NCI-H510A treated with DMSO at 0.1 percent for 48 hours (cell line): ENCODE data around the gene MROH7.

Experiments
- DNase-seq: peaks from one replicate; lab custom pipeline; 2025; lab: John Stamatoyannopoulos, UW

MROH7 gene

GRCh38 chr1:54651608-54652007, 10.0 kb downstream of the MROH7 start:
- DNase-seq, result no peak

GRCh38 chr1:54652168-54652567, 10.6 kb downstream of the MROH7 start:
- DNase-seq, result no peak

- DNase-seq, result no peak
Measured at GRCh38 chr1:54653036-54653435, 11.4 kb downstream of the MROH7 start.

- no peak for DNase-seq
Measured at GRCh38 chr1:54658164-54658913, 16.8 kb downstream of the MROH7 start.

- DNase-seq, result no peak
Measured at GRCh38 chr1:54663725-54664124, 22.1 kb downstream of the MROH7 start.

GRCh38 chr1:54664364-54664763, 22.8 kb downstream of the MROH7 start:
- DNase-seq, result no peak

GRCh38 chr1:54665852-54666251, 24.3 kb downstream of the MROH7 start:
- no peak for DNase-seq

- DNase-seq, result no peak
Measured at GRCh38 chr1:54666333-54666732, 24.7 kb downstream of the MROH7 start.

- DNase-seq, result no peak
Measured at GRCh38 chr1:54667797-54668196, 26.2 kb downstream of the MROH7 start.

- DNase-seq, result no peak
Measured at GRCh38 chr1:54668567-54668966, 27.0 kb downstream of the MROH7 start.

- peak; percentile 70 for DNase-seq
Measured at GRCh38 chr1:54671985-54672608, 30.5 kb downstream of the MROH7 start.

- DNase-seq, result no peak
Measured at GRCh38 chr1:54678776-54679643, 37.4 kb downstream of the MROH7 start.

GRCh38 chr1:54679706-54680105, 38.1 kb downstream of the MROH7 start:
- no peak for DNase-seq

- no peak for DNase-seq
Measured at GRCh38 chr1:54680387-54680786, 38.8 kb downstream of the MROH7 start.

- DNase-seq, result peak; percentile 63
Measured at GRCh38 chr1:54681358-54681757, 39.8 kb downstream of the MROH7 start.

- DNase-seq, result no peak
Measured at GRCh38 chr1:54683453-54683852, 41.9 kb downstream of the MROH7 start.

- no peak for DNase-seq
Measured at GRCh38 chr1:54685335-54685905, 43.8 kb downstream of the MROH7 start.

- DNase-seq, result no peak
Measured at GRCh38 chr1:54686155-54686554, 44.6 kb downstream of the MROH7 start.

GRCh38 chr1:54694771-54695170, 53.2 kb downstream of the MROH7 start:
- DNase-seq, result no peak

- DNase-seq, result no peak
Measured at GRCh38 chr1:54695221-54695620, 53.6 kb downstream of the MROH7 start.

GRCh38 chr1:54695764-54696163, 54.2 kb downstream of the MROH7 start:
- DNase-seq, result no peak

GRCh38 chr1:54696262-54696661, 54.7 kb downstream of the MROH7 start:
- no peak for DNase-seq
